ENCODE data around the gene MTMR3. TPM values are rescaled to one million over a fixed set of nuclear protein-coding genes. Genes with fewer than 3 reads are reported as not detected.
A peak's percentile ranks its signal among the peaks of the same experiment; 100 is the strongest.
"Not testable (repeated sequence)": the region's sequence is repeated elsewhere in the genome, so short reads cannot be mapped to it uniquely, and the experiment has no call there.

The MTMR3 gene
- total RNA-seq, 4 donors from 2014 or later, result 52.8 to 101 (median 69.1) TPM

DNA sequence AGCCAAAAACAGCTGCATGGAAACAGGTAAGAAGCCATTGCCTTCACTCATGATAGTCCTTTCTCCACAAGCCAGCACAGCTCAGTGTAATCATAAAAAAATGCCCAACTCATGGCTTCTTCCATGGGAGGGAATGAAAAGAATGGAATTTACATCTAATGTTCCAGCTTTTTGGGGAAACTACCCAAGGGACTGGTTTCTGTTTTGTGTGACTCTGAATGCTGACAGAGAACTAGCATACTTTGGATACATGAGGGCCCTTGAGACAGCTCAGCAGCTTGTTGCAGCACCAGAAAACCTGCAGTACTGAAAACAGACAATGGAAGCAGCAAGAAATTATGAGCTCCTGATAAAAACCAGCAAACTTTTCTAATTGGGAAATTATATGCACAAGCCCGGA is 173.0 kb downstream of the MTMR3 start:
- intact Hi-C loops (cut with DNase I), result no loop called here
- Histone ChIP-seq H3K4me3 (replicated peaks in 1 of 3) (no peak overlapping the region), H3K27me3 (no peaks in the 10 kb centered on the region), H3K36me3 (no peaks in the 10 kb centered on the region), H3K9me3 (no peaks in the 10 kb centered on the region), H3K4me1 (peaks cover 15 to 24% of the 10 kb centered on the region in 2 donors), H3K27ac (peak overlapping the region in 2 of 3 donors; percentile 11 to 25)
- peak; percentile 49 to 55 for DNase-seq
- 48 to 60% methylated on average over 1 of the region's 1 CpG for WGBS, 2 donors
- TF ChIP-seq, protein P1, sequence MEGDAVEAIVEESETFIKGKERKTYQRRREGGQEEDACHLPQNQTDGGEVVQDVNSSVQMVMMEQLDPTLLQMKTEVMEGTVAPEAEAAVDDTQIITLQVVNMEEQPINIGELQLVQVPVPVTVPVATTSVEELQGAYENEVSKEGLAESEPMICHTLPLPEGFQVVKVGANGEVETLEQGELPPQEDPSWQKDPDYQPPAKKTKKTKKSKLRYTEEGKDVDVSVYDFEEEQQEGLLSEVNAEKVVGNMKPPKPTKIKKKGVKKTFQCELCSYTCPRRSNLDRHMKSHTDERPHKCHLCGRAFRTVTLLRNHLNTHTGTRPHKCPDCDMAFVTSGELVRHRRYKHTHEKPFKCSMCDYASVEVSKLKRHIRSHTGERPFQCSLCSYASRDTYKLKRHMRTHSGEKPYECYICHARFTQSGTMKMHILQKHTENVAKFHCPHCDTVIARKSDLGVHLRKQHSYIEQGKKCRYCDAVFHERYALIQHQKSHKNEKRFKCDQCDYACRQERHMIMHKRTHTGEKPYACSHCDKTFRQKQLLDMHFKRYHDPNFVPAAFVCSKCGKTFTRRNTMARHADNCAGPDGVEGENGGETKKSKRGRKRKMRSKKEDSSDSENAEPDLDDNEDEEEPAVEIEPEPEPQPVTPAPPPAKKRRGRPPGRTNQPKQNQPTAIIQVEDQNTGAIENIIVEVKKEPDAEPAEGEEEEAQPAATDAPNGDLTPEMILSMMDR (IDR thresholded peaks at IDR 0.05), result peak in 2 of 6 experiments; percentile 11 to 36
- TF ChIP-seq POLR2A (IDR thresholded peaks at IDR 0.05), result no peak

DNA sequence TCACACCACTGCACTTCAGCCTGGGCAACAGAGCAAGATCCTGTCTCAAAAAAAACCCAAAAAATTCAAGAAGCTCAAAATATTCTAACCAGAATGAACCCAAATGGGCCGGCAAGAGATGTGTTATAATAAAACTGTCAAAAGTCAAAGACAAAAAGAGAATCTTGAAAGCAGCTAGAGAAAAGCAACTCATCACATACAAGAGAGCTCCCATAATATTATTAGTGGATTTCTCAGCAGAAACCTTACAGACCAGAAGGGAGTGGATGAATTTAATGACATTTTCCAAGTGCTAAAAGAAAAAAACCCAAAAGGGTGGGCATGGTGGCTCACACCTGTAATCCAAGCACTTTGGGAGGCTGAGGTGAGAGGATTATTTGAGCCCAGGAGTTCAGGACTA is 174.4 kb downstream of the MTMR3 start:
- intact Hi-C loops (cut with DNase I), result no loop called here
- TF ChIP-seq POLR2A (IDR thresholded peaks at IDR 0.05), result no peak
- TF ChIP-seq, protein P1 (IDR thresholded peaks at IDR 0.05), result no peak
- DNase-seq, result no peak
- Histone ChIP-seq H3K4me3 (replicated peaks in 1 of 3) (no peak overlapping the region), H3K27me3 (no peaks in the 10 kb centered on the region), H3K27ac (no peak overlapping the region), H3K9me3 (no peaks in the 10 kb centered on the region), H3K4me1 (peaks cover 15 to 24% of the 10 kb centered on the region in 2 donors), H3K36me3 (no peaks in the 10 kb centered on the region)
- WGBS, 2 donors, result 92 to 95% methylated on average over 1 of the region's 1 CpG

DNA sequence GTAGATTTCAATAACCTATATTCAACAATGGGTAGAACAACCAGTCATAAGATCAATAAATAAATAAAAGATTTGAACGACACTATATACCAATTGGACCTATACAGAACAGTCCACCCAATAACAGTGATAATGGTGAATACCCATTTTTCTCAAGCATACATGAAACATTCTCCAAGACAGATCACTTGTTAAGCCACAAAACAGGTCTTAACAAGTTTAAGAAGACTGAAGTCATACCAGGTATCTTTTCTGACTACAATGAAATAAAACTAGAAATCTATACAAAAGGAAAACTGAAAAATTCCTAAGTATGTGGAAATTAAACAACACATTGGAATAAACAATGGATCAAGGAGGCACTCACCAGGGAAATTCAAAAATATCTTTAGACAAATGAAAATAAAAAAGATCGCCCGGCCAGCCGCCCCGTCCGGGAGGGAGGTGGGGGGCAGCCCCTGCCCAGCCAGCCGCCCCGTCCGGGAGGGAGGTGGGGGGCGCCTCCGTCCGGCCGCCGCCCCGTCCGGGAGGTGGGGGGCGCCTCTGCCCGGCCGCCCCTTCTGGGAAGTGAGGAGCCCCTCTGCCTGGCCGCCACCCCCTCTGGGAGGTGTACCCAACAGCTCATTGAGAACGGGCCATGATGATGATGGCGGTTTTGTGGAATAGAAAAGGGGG is 176.5 kb downstream of the MTMR3 start:
- H3K27ac ChIP-seq; H3K9me3 ChIP-seq; DNase-seq; intact Hi-C loops (cut with DNase I); H3K36me3 ChIP-seq; H3K4me3 ChIP-seq (replicated peaks in 1 of 3); H3K27me3 ChIP-seq: not testable (repeated sequence)
- 91 to 97% methylated on average over 9 to 10 of the region's 22 CpGs for WGBS, 2 donors
- H3K4me1 ChIP-seq, result peaks cover 12 to 19% of the 10 kb centered on the region in 2 donors

DNA sequence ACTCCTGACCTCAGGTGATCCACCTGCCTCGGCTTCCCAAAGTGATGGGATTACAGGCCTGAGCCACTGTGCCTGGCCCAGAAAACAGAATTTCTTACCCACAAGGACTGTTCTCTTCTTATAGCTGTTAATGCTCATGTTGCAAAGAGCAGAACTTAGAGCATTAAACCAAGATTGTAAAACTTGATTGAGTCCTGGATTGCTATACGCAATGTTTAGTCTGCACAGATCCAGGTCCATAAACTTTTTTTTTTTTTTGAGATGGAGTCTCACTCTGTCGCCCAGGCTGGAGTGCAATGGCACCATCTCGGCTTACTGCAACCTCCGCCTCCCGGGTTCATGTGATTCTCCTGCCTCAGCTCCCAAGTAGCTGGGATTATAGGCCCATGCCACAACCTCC is 178.1 kb downstream of the MTMR3 start:
- H3K9me3 ChIP-seq; H3K27ac ChIP-seq; H3K4me3 ChIP-seq (replicated peaks in 1 of 3); H3K4me1 ChIP-seq; H3K36me3 ChIP-seq; intact Hi-C loops (cut with DNase I); H3K27me3 ChIP-seq; DNase-seq: not testable (repeated sequence)
- 97 to 99% methylated on average over 6 of the region's 6 CpGs for WGBS, 2 donors

DNA sequence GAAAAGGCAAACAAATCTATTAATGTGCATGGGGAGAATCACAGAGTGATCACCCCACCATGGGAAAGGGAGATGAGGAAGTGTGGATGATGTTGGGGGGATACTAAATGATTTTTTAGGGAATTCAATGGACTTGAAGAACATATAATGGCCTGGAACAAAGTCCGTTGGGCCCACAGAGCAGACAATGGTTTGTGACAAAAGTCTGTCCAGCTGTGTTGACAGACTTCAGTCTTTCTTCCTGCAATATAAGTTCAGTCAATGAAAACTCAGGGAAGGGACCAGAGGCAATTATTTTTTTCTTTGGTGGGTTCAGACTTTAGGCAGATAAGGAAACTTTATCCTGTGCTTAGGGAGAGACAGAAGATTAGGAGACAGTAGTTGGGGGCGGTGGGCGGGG is 179.3 kb downstream of the MTMR3 start:
- Histone ChIP-seq H3K27me3 (no peaks in the 10 kb centered on the region), H3K4me3 (replicated peaks in 1 of 3) (no peak overlapping the region), H3K27ac (no peak overlapping the region), H3K36me3 (no peaks in the 10 kb centered on the region), H3K9me3 (no peaks in the 10 kb centered on the region), H3K4me1 (no peaks in the 10 kb centered on the region)
- 65 to 80% methylated on average over 3 of the region's 3 CpGs for WGBS, 2 donors
- intact Hi-C loops (cut with DNase I), result no loop called here
- no peak for DNase-seq
- TF ChIP-seq, protein P1 (IDR thresholded peaks at IDR 0.05), result no peak
- TF ChIP-seq POLR2A (IDR thresholded peaks at IDR 0.05), result no peak

DNA sequence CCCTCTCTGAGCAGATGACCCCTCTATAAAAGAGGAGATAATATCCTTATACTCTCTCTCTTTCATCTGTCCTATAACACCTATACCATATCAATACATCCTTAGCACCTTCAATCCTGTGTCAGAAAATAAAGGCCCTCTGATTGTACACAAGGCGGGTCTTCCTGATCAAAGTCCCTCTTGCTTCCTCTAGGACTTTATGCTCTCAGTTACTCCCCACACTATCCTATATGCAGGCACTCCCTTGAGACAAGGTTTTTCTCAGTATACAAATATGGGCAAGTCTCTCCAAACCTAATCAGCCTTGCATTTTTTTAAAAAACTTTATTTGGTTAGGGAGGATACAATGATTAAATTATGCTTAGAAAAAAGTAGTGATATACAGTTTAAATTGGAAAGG is 180.0 kb downstream of the MTMR3 start:
- H3K4me3 ChIP-seq (replicated peaks in 1 of 3), result no peak overlapping the region

More for the DNA sequence above, 180.0 kb downstream of the MTMR3 start:
- H3K27ac ChIP-seq, result no peak overlapping the region
- WGBS, 2 donors, result 98 to 100% methylated on average over 1 of the region's 1 CpG
- H3K4me1 ChIP-seq, result no peaks in the 10 kb centered on the region
- intact Hi-C loops (cut with DNase I), result no loop called here
- no peaks in the 10 kb centered on the region for H3K27me3 ChIP-seq
- no peaks in the 10 kb centered on the region for H3K36me3 ChIP-seq
- DNase-seq, result no peak
- TF ChIP-seq, protein P1 (IDR thresholded peaks at IDR 0.05), result no peak
- no peaks in the 10 kb centered on the region for H3K9me3 ChIP-seq
